GM23248 (cell line): Measurements from ENCODE around the gene LEKR1. TPM values are rescaled to one million over a fixed set of nuclear protein-coding genes. Genes with fewer than 3 reads are reported as not detected.

ENCODE experiments used
- DNase-seq: peaks from one replicate; pipeline ENCODE4 v3.0.0-alpha.2; 2015
- H2AFZ ChIP-seq: fragments of 200-600 bp; sonication (generic); 2 replicates; pipeline ENCODE4 v1.6.1; 2016; ENCODE audit warnings: antibody characterized with exemption
- H3F3A ChIP-seq: fragments of 200-600 bp; sonication (generic); 2 replicates; pipeline ENCODE4 v1.6.1; 2016; ENCODE audit warnings: mild to moderate bottlenecking, antibody characterized with exemption, mixed run types; ENCODE audit not compliant: insufficient read depth
- H3K27ac ChIP-seq: fragments of 200-600 bp; sonication (generic); 2 replicates; pipeline ENCODE4 v1.5.1; 2016; ENCODE audit warnings: mild to moderate bottlenecking
- H3K27me3 ChIP-seq: fragments of 200-600 bp; sonication (generic); replicated peaks from 2 replicates; pipeline ENCODE4 v1.6.1; 2016; ENCODE audit warnings: mild to moderate bottlenecking; ENCODE audit not compliant: insufficient read depth
- H3K36me3 ChIP-seq: fragments of 200-600 bp; sonication (generic); 2 replicates; pipeline ENCODE4 v1.6.1; 2016; ENCODE audit warnings: low read depth, mild to moderate bottlenecking
- H3K4me1 ChIP-seq: fragments of 200-600 bp; sonication (generic); 2 replicates; pipeline ENCODE4 v1.6.1; 2016; ENCODE audit warnings: mild to moderate bottlenecking; ENCODE audit not compliant: insufficient read depth
- H3K4me2 ChIP-seq: fragments of 200-600 bp; sonication (generic); one replicate; pipeline ENCODE4 v1.6.1; 2016; ENCODE audit warnings: mild to moderate bottlenecking; ENCODE audit not compliant: unreplicated experiment
- H3K4me3 ChIP-seq: fragments of 200-600 bp; sonication (generic); 2 replicates; pipeline ENCODE4 v1.5.1; 2016; ENCODE audit warnings: mild to moderate bottlenecking
- H3K79me2 ChIP-seq: fragments of 200-600 bp; sonication (generic); 2 replicates; pipeline ENCODE4 v1.6.1; 2016; ENCODE audit warnings: mild to moderate bottlenecking; ENCODE audit not compliant: insufficient read depth
- H3K9ac ChIP-seq: fragments of 200-600 bp; sonication (generic); 2 replicates; pipeline ENCODE4 v1.6.1; 2016; ENCODE audit warnings: mild to moderate bottlenecking
- H3K9me2 ChIP-seq: fragments of 200-600 bp; sonication (generic); 2 replicates; pipeline ENCODE4 v1.6.1; 2016; ENCODE audit warnings: mixed run types, mild to moderate bottlenecking, moderate library complexity; ENCODE audit not compliant: insufficient read depth
- H3K9me3 ChIP-seq: fragments of 200-600 bp; sonication (generic); one replicate; pipeline ENCODE4 v1.6.1; 2017; ENCODE audit warnings: low read depth
- H4K20me1 ChIP-seq: fragments of 200-600 bp; sonication (generic); 2 replicates; pipeline ENCODE4 v1.6.0; 2016; ENCODE audit not compliant: insufficient read depth
- EZH2 ChIP-seq: fragments of 200-600 bp; sonication (generic); IDR thresholded peaks from 2 replicates; pipeline ENCODE4 v1.6.1; 2018; ENCODE audit warnings: antibody characterized with exemption, mild to moderate bottlenecking; ENCODE audit not compliant: insufficient read depth, poor library complexity, severe bottlenecking
- EZH2phosphoT487 ChIP-seq: fragments of 200-600 bp; sonication (generic); IDR thresholded peaks from 2 replicates; pipeline ENCODE4 v1.6.1; 2018; ENCODE audit warnings: antibody characterized with exemption, moderate library complexity, mild to moderate bottlenecking, low read depth; ENCODE audit not compliant: insufficient read depth
- WGBS, 2 experiments: methylation state at CpG; one replicate each; pipeline ENCODE4 v1.1.6; 2015 to 2017; ENCODE audit warnings: low lambda C conversion rate in 2 of 2, low coverage in 1 of 2; ENCODE audit errors: missing lambda C conversion rate in 2 of 2; 5-methylcytosine and 5-hydroxymethylcytosine counted together
- in situ Hi-C: fragments of 300-500 bp; cut with MboI; formaldehyde crosslinking; loops from 2 replicates; pipeline ENCODE4 v1.15.0; 2020
- polyA plus RNA-seq: library from polyadenylated mRNA; unstranded; fragments of >200 nt; fragmentation: Nextera tagmentation; extraction: Ambion mirVana; gene quantifications from 2 replicates; pipeline ENCODE4 v1.2.1, GENCODE V29; 2016
- total RNA-seq: library from RNA; depleted of rRNA; stranded (reverse); fragments of >200 nt; shearing (Covaris generic); gene quantifications from 2 replicates; pipeline ENCODE4 v1.2.3, GENCODE V29; 2014

LEKR1 gene
- total and polyA plus RNA-seq, 2 experiments from 2014 or later, result 0.32 to 0.43 TPM

GRCh38 chr3:157059181-157059580, 233.0 kb downstream of the LEKR1 start:
- no peak overlapping the region for H3K4me2 ChIP-seq
- H4K20me1 ChIP-seq, result no peaks in the 10 kb centered on the region
- in situ Hi-C loops, result no loop called here
- no peaks in the 10 kb centered on the region for H3K79me2 ChIP-seq
- no peaks in the 10 kb centered on the region for H3K4me1 ChIP-seq
- no peaks in the 10 kb centered on the region for H3K9me3 ChIP-seq
- H3K4me3 ChIP-seq, result no peak overlapping the region
- H3K36me3 ChIP-seq, result no peaks in the 10 kb centered on the region
- TF ChIP-seq EZH2 (no peak), EZH2phosphoT487 (no peak)
- no peaks in the 10 kb centered on the region for H3F3A ChIP-seq
- WGBS, 2 experiments, result 83 to 90% methylated on average over 1 of the region's 1 CpG
- H3K27me3 ChIP-seq, result no peaks in the 10 kb centered on the region
- H3K9me2 ChIP-seq, result no peaks in the 10 kb centered on the region
- no peak for DNase-seq
- H3K27ac ChIP-seq, result no peak overlapping the region
- H2AFZ ChIP-seq, result no peak overlapping the region
- H3K9ac ChIP-seq, result no peak overlapping the region

- TF ChIP-seq EZH2, result no peak
- no peak for TF ChIP-seq EZH2phosphoT487
Measured at GRCh38 chr3:157059661-157060060, 233.5 kb downstream of the LEKR1 start.

GRCh38 chr3:157061265-157061664, 235.1 kb downstream of the LEKR1 start:
- in situ Hi-C loops, result no loop called here
- WGBS, 2 experiments, result 11 to 15% methylated on average over 1 of the region's 1 CpG

More at GRCh38 chr3:157059661-157060060, 233.5 kb downstream of the LEKR1 start:
- no peaks in the 10 kb centered on the region for H4K20me1 ChIP-seq
- no peaks in the 10 kb centered on the region for H3K4me1 ChIP-seq
- no peaks in the 10 kb centered on the region for H3F3A ChIP-seq
- H3K27ac ChIP-seq, result no peak overlapping the region
- H3K79me2 ChIP-seq, result no peaks in the 10 kb centered on the region
- no peaks in the 10 kb centered on the region for H3K9me2 ChIP-seq
- no peak overlapping the region for H3K9ac ChIP-seq
- H2AFZ ChIP-seq, result no peak overlapping the region
- no peaks in the 10 kb centered on the region for H3K27me3 ChIP-seq
- in situ Hi-C loops, result no loop called here
- H3K4me2 ChIP-seq, result no peak overlapping the region
- DNase-seq, result no peak
- H3K4me3 ChIP-seq, result no peak overlapping the region
- H3K9me3 ChIP-seq, result no peaks in the 10 kb centered on the region
- H3K36me3 ChIP-seq, result no peaks in the 10 kb centered on the region

GRCh38 chr3:157063469-157063868, 237.3 kb downstream of the LEKR1 start:
- in situ Hi-C loops, result no loop called here
- no peak overlapping the region for H3K27ac ChIP-seq
- H3F3A ChIP-seq, result no peaks in the 10 kb centered on the region
- no peak overlapping the region for H3K9ac ChIP-seq
- H2AFZ ChIP-seq, result no peak overlapping the region
- H3K27me3 ChIP-seq, result no peaks in the 10 kb centered on the region
- no peak for DNase-seq
- H4K20me1 ChIP-seq, result no peaks in the 10 kb centered on the region
- WGBS, 2 experiments, result 66 to 72% methylated on average over 5 of the region's 5 CpGs
- TF ChIP-seq EZH2phosphoT487, result no peak
- no peak for TF ChIP-seq EZH2
- no peak overlapping the region for H3K4me3 ChIP-seq
- no peaks in the 10 kb centered on the region for H3K9me3 ChIP-seq
- no peaks in the 10 kb centered on the region for H3K9me2 ChIP-seq
- 0 out of 2 replicates have a peak, but pooled peaks cover 5% of the 10 kb centered on the region for H3K4me1 ChIP-seq
- H3K79me2 ChIP-seq, result no peaks in the 10 kb centered on the region
- no peak overlapping the region for H3K4me2 ChIP-seq
- no peaks in the 10 kb centered on the region for H3K36me3 ChIP-seq

More at GRCh38 chr3:157061265-157061664, 235.1 kb downstream of the LEKR1 start:
- H3K36me3 ChIP-seq, result no peaks in the 10 kb centered on the region
- no peaks in the 10 kb centered on the region for H3K79me2 ChIP-seq
- H3K4me3 ChIP-seq, result no peak overlapping the region
- H3F3A ChIP-seq, result no peaks in the 10 kb centered on the region
- DNase-seq, result no peak
- no peak for TF ChIP-seq EZH2
- no peak for TF ChIP-seq EZH2phosphoT487
- H3K9me2 ChIP-seq, result no peaks in the 10 kb centered on the region
- H3K27me3 ChIP-seq, result no peaks in the 10 kb centered on the region
- no peaks in the 10 kb centered on the region for H4K20me1 ChIP-seq
- H2AFZ ChIP-seq, result no peak overlapping the region
- H3K4me1 ChIP-seq, result no peaks in the 10 kb centered on the region
- H3K27ac ChIP-seq, result no peak overlapping the region
- H3K4me2 ChIP-seq, result no peak overlapping the region
- H3K9ac ChIP-seq, result no peak overlapping the region
- no peaks in the 10 kb centered on the region for H3K9me3 ChIP-seq

- H3K9me3 ChIP-seq, result no peaks in the 10 kb centered on the region
- H3K4me3 ChIP-seq, result no peak overlapping the region
- no peak for TF ChIP-seq EZH2phosphoT487
- TF ChIP-seq EZH2, result no peak
- no peak overlapping the region for H2AFZ ChIP-seq
- no peaks in the 10 kb centered on the region for H3K36me3 ChIP-seq
- H4K20me1 ChIP-seq, result no peaks in the 10 kb centered on the region
- no peaks in the 10 kb centered on the region for H3K79me2 ChIP-seq
- no peak overlapping the region for H3K4me2 ChIP-seq
- no peak overlapping the region for H3K9ac ChIP-seq
- in situ Hi-C loops, result no loop called here
- H3K9me2 ChIP-seq, result no peaks in the 10 kb centered on the region
- 52 to 61% methylated on average over 2 of the region's 2 CpGs for WGBS, 2 experiments
- H3F3A ChIP-seq, result no peaks in the 10 kb centered on the region
- 0 out of 2 replicates have a peak, but pooled peaks cover 5% of the 10 kb centered on the region for H3K4me1 ChIP-seq
- no peaks in the 10 kb centered on the region for H3K27me3 ChIP-seq
- H3K27ac ChIP-seq, result no peak overlapping the region
- DNase-seq, result no peak
Measured at GRCh38 chr3:157063926-157064325, 237.8 kb downstream of the LEKR1 start.
